CD4-positive, CD25-positive, alpha-beta regulatory T cell (primary cell): ENCODE measurements around the gene SRSF10. TPM values are rescaled to one million over a fixed set of nuclear protein-coding genes. Genes with fewer than 3 reads are reported as not detected.
A peak's percentile ranks its signal among the peaks of the same experiment; 100 is the strongest.

ENCODE experiments used
- ATAC-seq, 2 donors: fragments of 150-1000 bp; cut with Tn5 transposase; one replicate each; pipeline ENCODE4 v1.10.0; 2021; ENCODE audit warnings: low read depth in 2 of 2, moderate number of reproducible peaks in 2 of 2, moderate library complexity in 1 of 2
- DNase-seq, 3 donors: peaks; one replicate each; pipeline versions ENCODE4 v3.0.0 to v3.0.0-alpha.2; 2012 to 2022; ENCODE audit warnings: mixed read lengths in 1 of 3
- H3K27ac ChIP-seq: one replicate; pipeline ENCODE4 v1.7.0; 2013; ENCODE audit warnings: mild to moderate bottlenecking, low read length; ENCODE audit not compliant: insufficient read depth, poor library complexity, severe bottlenecking
- H3K27me3 ChIP-seq: one replicate; pipeline ENCODE4 v1.7.0; 2013; ENCODE audit warnings: low read length; ENCODE audit not compliant: control insufficient read depth, insufficient read depth
- H3K36me3 ChIP-seq: one replicate; pipeline ENCODE4 v1.7.0; 2013; ENCODE audit warnings: mild to moderate bottlenecking, low read length, moderate library complexity; ENCODE audit not compliant: control insufficient read depth, insufficient read depth
- H3K4me1 ChIP-seq: 2 replicates; pipeline ENCODE4 v1.7.0; 2013; ENCODE audit warnings: mild to moderate bottlenecking, low read length; ENCODE audit not compliant: insufficient read depth, control insufficient read depth, poor library complexity, severe bottlenecking
- H3K4me3 ChIP-seq: one replicate; pipeline ENCODE4 v1.7.0; 2013; ENCODE audit warnings: low read depth, mild to moderate bottlenecking, low read length, moderate library complexity
- H3K9me3 ChIP-seq, 2 experiments: 1 replicate in 1 of 2; 2 replicates in 1 of 2; pipeline ENCODE4 v1.7.0; 2013; ENCODE audit warnings: low read length in 2 of 2, mild to moderate bottlenecking in 1 of 2, moderate library complexity in 1 of 2; ENCODE audit not compliant: control insufficient read depth in 2 of 2
- H3K27ac Mint-ChIP-seq, 3 donors: one replicate each; pipeline ENCODE4 v1.8.0; 2020 to 2022; ENCODE audit warnings: mild to moderate bottlenecking in 3 of 3, mixed read lengths in 3 of 3, moderate library complexity in 2 of 3
- H3K27me3 Mint-ChIP-seq: one replicate; pipeline ENCODE4 v1.8.0; 2022; ENCODE audit warnings: mild to moderate bottlenecking, mixed read lengths
- H3K36me3 Mint-ChIP-seq: one replicate; pipeline ENCODE4 v1.8.0; 2020; ENCODE audit warnings: mixed read lengths
- H3K4me1 Mint-ChIP-seq, 4 donors: one replicate each; pipeline ENCODE4 v1.8.0; 2020 to 2022; ENCODE audit warnings: mixed read lengths in 4 of 4, mild to moderate bottlenecking in 1 of 4
- H3K4me3 Mint-ChIP-seq, 4 donors: one replicate each; pipeline ENCODE4 v1.8.0; 2020 to 2022; ENCODE audit warnings: mild to moderate bottlenecking in 4 of 4, mixed read lengths in 4 of 4, moderate library complexity in 3 of 4
- H3K9me3 Mint-ChIP-seq, 7 donors: one replicate each; pipeline ENCODE4 v1.8.0; 2020 to 2022; ENCODE audit warnings: mixed read lengths in 7 of 7, mild to moderate bottlenecking in 3 of 7, moderate library complexity in 2 of 7
- polyA plus RNA-seq, 4 donors: library from polyadenylated mRNA; unstranded; fragments of 300-500 nt; fragmentation: Illumina TruSeq; gene quantifications; one replicate each; pipeline ENCODE4 v1.2.3, GENCODE V29; 2021
- total RNA-seq: library from RNA; stranded (reverse); gene quantifications from one replicate; pipeline ENCODE4 v1.2.3, GENCODE V29; 2022

The SRSF10 gene
- total and polyA plus RNA-seq, 5 donors from 2014 or later, result 127 to 220 (median 150) TPM

DNA sequence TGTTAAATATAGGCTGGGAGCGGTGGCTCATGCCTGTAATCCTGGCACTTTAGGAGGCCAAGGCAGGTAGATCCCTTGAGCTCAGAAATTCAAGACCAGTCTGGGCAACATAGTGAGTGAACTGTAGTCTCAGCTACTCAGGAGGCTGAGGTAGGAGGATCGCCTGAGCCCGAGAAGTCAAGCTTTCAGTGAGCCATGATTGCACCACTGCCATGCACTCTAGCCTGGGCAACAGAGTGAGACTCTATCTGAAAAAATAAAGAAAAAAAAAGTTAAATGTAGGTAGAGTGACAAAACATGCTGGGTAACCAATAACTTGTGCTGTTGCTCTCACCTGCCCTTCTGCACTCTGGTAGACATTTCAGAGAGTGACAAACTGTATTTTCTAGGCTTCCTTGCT is 25.0 kb upstream of the SRSF10 start:
- Histone ChIP-seq H3K4me1 (no peaks in the 10 kb centered on the region), H3K27ac (no peak overlapping the region), H3K4me3 (no peak overlapping the region), H3K27me3 (peaks cover 3% of the 10 kb centered on the region), H3K36me3 (no peaks in the 10 kb centered on the region), H3K9me3 (no peaks in the 10 kb centered on the region)
- H3K4me1 Mint-ChIP-seq, result peaks cover 0 to 4% (median 0%) of the 10 kb centered on the region in 4 donors
- peaks cover 41% of the 10 kb centered on the region for H3K27me3 Mint-ChIP-seq
- no peaks in the 10 kb centered on the region for H3K36me3 Mint-ChIP-seq
- peaks cover 0 to 4% (median 0%) of the 10 kb centered on the region in 7 donors for H3K9me3 Mint-ChIP-seq
- no peak for ATAC-seq
- no peak overlapping the region for H3K27ac Mint-ChIP-seq
- H3K4me3 Mint-ChIP-seq, result no peak overlapping the region
- DNase-seq, result no peak

DNA sequence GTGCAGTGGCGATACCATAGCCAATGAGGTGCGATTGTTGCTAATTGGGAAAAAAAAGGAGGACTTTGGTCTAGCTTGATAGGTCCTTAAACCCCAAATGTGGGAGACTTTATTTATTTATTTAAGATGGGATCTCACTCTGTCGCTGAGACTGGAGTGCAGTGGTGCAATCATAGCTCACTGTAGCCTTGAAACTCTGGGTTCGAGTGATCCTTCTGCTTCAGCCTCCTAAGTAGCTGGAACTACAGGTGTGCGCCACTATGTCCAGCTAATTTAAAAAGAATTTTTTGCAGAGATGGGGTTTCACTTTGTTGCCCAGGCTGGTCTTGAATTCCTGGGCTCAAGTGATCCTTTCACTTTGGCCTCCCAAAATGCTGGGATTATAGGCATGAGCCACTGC is 24.0 kb upstream of the SRSF10 start:
- Mint-ChIP-seq H3K4me3 (no peak overlapping the region), H3K27ac (no peak overlapping the region), H3K36me3 (no peaks in the 10 kb centered on the region), H3K4me1 (peaks cover 0 to 4% (median 0%) of the 10 kb centered on the region in 4 donors), H3K27me3 (peaks cover 31% of the 10 kb centered on the region), H3K9me3 (peaks cover 0 to 3% (median 0%) of the 10 kb centered on the region in 7 donors)
- Histone ChIP-seq H3K27me3 (peaks cover 3% of the 10 kb centered on the region), H3K4me1 (no peaks in the 10 kb centered on the region), H3K9me3 (no peaks in the 10 kb centered on the region), H3K27ac (no peak overlapping the region), H3K36me3 (no peaks in the 10 kb centered on the region), H3K4me3 (no peak overlapping the region)
- ATAC-seq, result no peak
- DNase-seq, result no peak

DNA sequence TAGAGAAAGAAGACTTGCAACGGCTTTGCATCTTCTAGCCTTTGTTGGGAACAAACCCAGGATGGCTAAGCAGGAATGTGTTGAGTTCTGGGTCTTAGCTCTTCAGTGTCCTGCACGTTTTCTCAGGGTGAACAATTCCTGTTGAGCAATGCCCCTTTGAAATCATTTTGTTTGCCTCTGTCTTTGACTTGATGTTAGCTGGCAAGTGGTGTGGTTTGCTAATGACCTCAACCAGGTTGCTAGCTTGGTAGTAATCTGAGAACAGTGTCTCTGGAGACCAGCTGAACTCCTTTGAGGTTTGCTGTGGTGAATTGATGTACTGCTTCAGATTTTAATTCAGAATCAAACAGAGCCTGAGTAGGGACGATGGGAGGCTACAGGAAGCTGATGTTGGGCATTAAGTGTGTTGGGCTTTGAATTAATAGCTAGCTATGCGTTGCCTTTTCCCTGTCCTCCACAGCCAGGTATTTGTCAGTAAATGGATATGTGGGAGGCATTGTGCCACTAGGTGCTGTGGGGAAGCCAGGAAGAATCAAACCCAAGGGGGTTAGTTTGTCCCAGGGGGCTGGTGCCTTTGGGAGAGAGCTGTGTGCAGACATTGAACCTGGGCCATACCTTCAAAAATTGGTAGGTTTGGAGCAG is 23.3 kb upstream of the SRSF10 start:
- ATAC-seq, result no peak

DNA sequence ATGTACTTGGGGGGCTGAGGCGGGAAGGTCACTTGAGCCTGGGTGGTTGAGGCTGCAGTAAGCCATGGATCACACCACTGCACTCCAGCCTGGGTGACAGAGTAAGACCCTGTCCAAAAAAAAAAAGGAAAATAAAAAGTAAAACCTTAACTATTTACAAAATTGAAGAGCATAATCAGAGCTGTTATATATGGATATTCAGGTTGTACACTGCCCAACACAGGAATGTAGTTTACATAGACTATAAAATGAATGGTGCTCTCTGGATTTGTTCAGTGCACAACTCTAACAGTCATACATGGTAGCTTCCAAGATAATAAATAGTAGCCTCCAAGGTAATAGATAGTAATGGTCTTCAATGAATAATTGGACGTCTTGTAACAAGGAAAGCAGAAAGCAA is 22.6 kb upstream of the SRSF10 start:
- peaks cover 2% of the 10 kb centered on the region for H3K27me3 ChIP-seq
- H3K4me1 Mint-ChIP-seq, result peaks cover 0 to 4% (median 0%) of the 10 kb centered on the region in 4 donors
- H3K4me1 ChIP-seq, result no peaks in the 10 kb centered on the region
- H3K36me3 Mint-ChIP-seq, result no peaks in the 10 kb centered on the region
- no peak overlapping the region for H3K4me3 ChIP-seq
- H3K4me3 Mint-ChIP-seq, result peak overlapping the region in 1 of 4 donors; percentile 59
- DNase-seq (no peak), ATAC-seq (no peak)
- no peaks in the 10 kb centered on the region for H3K9me3 ChIP-seq
- H3K9me3 Mint-ChIP-seq, result peaks cover 0 to 1% (median 0%) of the 10 kb centered on the region in 7 donors
- no peak overlapping the region for H3K27ac ChIP-seq
- H3K27ac Mint-ChIP-seq, result no peak overlapping the region
- no peaks in the 10 kb centered on the region for H3K36me3 ChIP-seq
- peaks cover 30% of the 10 kb centered on the region for H3K27me3 Mint-ChIP-seq

More for the DNA sequence above, 23.3 kb upstream of the SRSF10 start:
- peaks cover 0 to 4% (median 0%) of the 10 kb centered on the region in 4 donors for H3K4me1 Mint-ChIP-seq
- peak overlapping the region in 2 of 3 donors; percentile 1 to 18 for H3K27ac Mint-ChIP-seq
- Histone ChIP-seq H3K4me1 (no peaks in the 10 kb centered on the region), H3K36me3 (no peaks in the 10 kb centered on the region), H3K9me3 (no peaks in the 10 kb centered on the region), H3K4me3 (no peak overlapping the region), H3K27me3 (peaks cover 2% of the 10 kb centered on the region), H3K27ac (no peak overlapping the region)
- H3K27me3 Mint-ChIP-seq, result peaks cover 25% of the 10 kb centered on the region
- no peaks in the 10 kb centered on the region for H3K36me3 Mint-ChIP-seq
- DNase-seq, result no peak
- peak overlapping the region in 1 of 4 donors; percentile 43 for H3K4me3 Mint-ChIP-seq
- H3K9me3 Mint-ChIP-seq, result peaks cover 0 to 1% (median 0%) of the 10 kb centered on the region in 7 donors

DNA sequence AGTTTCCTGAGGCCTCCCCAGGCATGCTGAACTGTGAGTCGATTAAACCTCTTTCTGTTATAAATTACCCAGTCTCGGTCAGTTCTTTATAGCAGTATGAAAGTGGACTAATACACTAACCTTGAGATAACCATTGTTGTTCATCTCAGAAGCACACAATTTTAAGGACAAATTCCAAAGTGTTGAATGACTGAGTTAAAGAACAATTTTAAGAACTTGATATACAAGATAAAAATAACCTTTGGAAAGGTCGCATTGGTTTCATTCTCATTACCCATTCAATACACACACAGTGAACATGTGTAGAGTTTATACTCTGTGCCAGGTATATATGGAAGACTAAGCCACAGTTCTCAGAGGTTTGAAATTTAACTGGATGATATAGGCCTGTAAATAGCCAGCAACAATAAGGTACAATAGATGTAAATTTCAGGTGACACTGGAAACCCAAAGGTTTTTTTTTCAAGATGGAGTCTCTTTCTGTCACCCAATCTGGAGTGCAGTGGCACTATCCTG is 19.1 kb upstream of the SRSF10 start:
- no peak overlapping the region for H3K27ac ChIP-seq
- no peaks in the 10 kb centered on the region for H3K4me1 ChIP-seq
- Mint-ChIP-seq H3K27me3 (peaks cover 22% of the 10 kb centered on the region), H3K9me3 (peaks cover 0 to 1% (median 0%) of the 10 kb centered on the region in 7 donors), H3K27ac (no peak overlapping the region), H3K4me1 (peaks cover 0 to 4% (median 0%) of the 10 kb centered on the region in 4 donors), H3K36me3 (no peaks in the 10 kb centered on the region), H3K4me3 (no peak overlapping the region)
- no peak overlapping the region for H3K4me3 ChIP-seq
- no peaks in the 10 kb centered on the region for H3K36me3 ChIP-seq
- ATAC-seq (no peak), DNase-seq (no peak)
- H3K27me3 ChIP-seq, result no peaks in the 10 kb centered on the region
- H3K9me3 ChIP-seq, result no peaks in the 10 kb centered on the region

DNA sequence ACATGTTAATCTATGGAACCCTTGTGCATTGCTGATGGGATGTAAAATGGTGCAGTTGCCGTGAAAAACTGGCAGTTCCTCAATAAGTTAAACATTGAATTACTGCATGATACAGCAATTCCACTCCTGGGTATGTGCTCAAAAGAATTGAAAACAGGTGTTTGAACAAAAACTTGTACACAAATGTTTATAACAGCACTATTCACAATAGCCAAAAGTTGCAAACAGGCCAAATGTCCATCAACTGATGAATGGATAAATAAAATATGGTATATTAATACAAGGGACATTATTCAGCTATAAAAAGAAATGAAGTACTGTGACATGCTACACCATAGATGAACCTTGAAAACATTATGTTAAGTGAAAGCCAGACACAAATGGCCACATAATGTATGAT is 17.7 kb upstream of the SRSF10 start:
- no peak overlapping the region for H3K4me3 Mint-ChIP-seq
- H3K4me3 ChIP-seq, result no peak overlapping the region
- ATAC-seq (no peak), DNase-seq (no peak)
- H3K27ac ChIP-seq, result no peak overlapping the region
- no peaks in the 10 kb centered on the region for H3K9me3 ChIP-seq
- no peaks in the 10 kb centered on the region for H3K27me3 ChIP-seq
- no peaks in the 10 kb centered on the region for H3K36me3 Mint-ChIP-seq
- H3K4me1 Mint-ChIP-seq, result no peaks in the 10 kb centered on the region
- no peaks in the 10 kb centered on the region for H3K4me1 ChIP-seq
- H3K9me3 Mint-ChIP-seq, result no peaks in the 10 kb centered on the region
- no peaks in the 10 kb centered on the region for H3K36me3 ChIP-seq
- H3K27me3 Mint-ChIP-seq, result peaks cover 13% of the 10 kb centered on the region
- H3K27ac Mint-ChIP-seq, result no peak overlapping the region

DNA sequence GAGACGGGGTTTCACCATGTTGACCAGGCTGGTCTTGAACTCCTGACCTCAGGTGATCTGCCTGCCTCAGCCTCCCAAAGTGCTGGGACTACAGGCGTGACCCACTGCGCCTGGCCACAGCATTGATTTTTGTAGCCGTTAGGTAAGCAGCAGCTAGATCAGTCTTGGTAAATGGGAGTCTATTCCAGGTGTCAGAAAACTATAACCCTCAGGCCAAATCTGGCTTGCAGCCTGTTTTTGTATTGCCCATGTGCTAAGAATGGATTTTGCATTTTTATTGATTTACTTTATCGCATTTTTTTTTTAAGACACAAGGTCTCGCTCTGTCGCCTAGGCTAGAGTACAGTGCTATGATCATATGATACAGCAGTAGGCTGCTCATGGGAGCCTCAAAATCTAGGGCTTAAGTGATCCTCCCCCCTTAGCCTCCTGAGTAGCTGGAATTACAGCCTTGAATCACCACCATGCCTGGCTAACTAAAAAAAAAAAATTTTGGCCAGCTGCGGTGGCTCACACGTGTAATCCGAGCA is 16.6 kb upstream of the SRSF10 start:
- H3K9me3 ChIP-seq, result no peaks in the 10 kb centered on the region
- Mint-ChIP-seq H3K9me3 (no peaks in the 10 kb centered on the region), H3K36me3 (no peaks in the 10 kb centered on the region), H3K27me3 (peaks cover 10% of the 10 kb centered on the region), H3K27ac (no peak overlapping the region), H3K4me3 (no peak overlapping the region), H3K4me1 (peaks cover 0 to under 1% (median 0%) of the 10 kb centered on the region in 4 donors)
- DNase-seq (no peak), ATAC-seq (no peak)
- H3K27me3 ChIP-seq, result no peaks in the 10 kb centered on the region
- H3K4me3 ChIP-seq, result no peak overlapping the region
- H3K27ac ChIP-seq, result no peak overlapping the region
- no peaks in the 10 kb centered on the region for H3K36me3 ChIP-seq
- H3K4me1 ChIP-seq, result no peaks in the 10 kb centered on the region

DNA sequence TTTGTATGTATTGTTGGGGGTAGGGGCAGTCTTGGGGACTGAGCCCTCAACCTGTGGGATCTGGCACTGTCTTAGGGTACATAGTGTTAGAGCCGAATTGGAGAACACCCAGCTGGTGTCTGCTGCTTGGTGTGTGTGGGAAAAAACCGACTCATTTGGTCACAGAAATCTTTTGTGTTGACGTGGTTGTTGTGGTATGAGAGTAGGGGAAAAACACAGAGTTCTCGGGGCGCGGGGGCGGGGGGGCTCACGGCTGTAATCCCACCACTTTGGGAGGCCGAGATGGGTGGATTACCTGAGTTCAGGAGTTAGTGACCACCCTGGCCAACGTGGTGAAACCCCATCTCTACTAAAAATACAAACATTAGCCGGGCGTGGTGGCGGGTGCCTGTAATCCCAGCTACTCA is 15.3 kb upstream of the SRSF10 start:
- no peaks in the 10 kb centered on the region for H3K4me1 ChIP-seq
- no peak overlapping the region for H3K4me3 ChIP-seq
- Mint-ChIP-seq H3K36me3 (no peaks in the 10 kb centered on the region), H3K9me3 (no peaks in the 10 kb centered on the region), H3K27ac (no peak overlapping the region), H3K4me3 (no peak overlapping the region), H3K27me3 (peaks cover 11% of the 10 kb centered on the region), H3K4me1 (peaks cover 0 to 3% (median 0%) of the 10 kb centered on the region in 4 donors)
- no peaks in the 10 kb centered on the region for H3K27me3 ChIP-seq
- no peak for DNase-seq
- no peak overlapping the region for H3K27ac ChIP-seq
- no peaks in the 10 kb centered on the region for H3K36me3 ChIP-seq
- ATAC-seq, result no peak
- H3K9me3 ChIP-seq, result no peaks in the 10 kb centered on the region
